GM20000 (cell line): ENCODE measurements around the gene FLCN.

Experiments
- DNase-seq: peaks from one replicate; pipeline ENCODE4 v3.0.0; 2012; ENCODE audit warnings: low spot score
- TF ChIP-seq, protein P1 (sequence below): IDR thresholded peaks from 2 replicates; pipeline ENCODE4 v1.5.1; 2012; ENCODE audit warnings: mild to moderate bottlenecking, control low read depth; ENCODE audit errors: extremely low read depth, missing control alignments

FLCN gene

DNA sequence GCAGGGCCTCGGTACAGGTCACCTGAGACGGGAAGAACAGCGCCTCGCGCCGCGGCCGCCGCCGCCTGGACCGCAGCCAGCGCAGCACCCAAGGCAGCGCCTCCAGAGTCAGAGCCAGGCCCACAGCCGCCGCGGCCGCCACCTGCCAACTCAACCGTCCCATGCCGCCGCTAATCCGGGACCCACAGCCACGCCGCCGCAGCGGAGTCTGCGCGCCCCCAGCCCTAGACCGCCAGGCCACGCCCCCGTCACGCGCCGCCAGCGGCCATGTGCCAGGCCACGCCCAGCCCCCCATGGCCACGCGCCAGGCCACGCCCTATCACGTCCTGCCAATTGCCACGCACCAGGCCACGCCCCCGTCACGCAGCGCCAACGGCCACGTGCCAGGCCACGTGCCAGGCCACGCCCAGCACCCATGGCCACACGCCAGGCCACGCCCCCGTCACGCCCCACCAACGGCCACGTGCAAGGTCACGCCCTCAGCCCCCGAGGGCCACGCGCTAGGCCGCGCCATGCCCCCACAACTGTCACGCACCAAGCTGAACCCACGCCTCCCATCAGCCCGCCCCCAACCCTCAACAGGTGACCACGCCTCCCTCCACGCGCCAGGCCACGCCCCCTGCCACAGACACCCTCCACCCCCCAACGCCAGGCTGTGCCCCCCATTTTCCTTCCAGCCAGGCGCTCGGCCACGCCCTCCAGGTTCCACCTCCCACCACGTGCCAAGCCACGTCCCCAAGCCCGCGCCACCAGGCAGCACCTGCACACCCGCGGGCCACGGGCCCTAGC, 30.6 kb downstream of the FLCN start, which contains the start of gene PLD6:
PLD6 (minus strand) TSS at position 210 of the 789 bp plus-strand sequence; CDS start at position 163, 47 bp downstream.
- TF ChIP-seq, protein P1, sequence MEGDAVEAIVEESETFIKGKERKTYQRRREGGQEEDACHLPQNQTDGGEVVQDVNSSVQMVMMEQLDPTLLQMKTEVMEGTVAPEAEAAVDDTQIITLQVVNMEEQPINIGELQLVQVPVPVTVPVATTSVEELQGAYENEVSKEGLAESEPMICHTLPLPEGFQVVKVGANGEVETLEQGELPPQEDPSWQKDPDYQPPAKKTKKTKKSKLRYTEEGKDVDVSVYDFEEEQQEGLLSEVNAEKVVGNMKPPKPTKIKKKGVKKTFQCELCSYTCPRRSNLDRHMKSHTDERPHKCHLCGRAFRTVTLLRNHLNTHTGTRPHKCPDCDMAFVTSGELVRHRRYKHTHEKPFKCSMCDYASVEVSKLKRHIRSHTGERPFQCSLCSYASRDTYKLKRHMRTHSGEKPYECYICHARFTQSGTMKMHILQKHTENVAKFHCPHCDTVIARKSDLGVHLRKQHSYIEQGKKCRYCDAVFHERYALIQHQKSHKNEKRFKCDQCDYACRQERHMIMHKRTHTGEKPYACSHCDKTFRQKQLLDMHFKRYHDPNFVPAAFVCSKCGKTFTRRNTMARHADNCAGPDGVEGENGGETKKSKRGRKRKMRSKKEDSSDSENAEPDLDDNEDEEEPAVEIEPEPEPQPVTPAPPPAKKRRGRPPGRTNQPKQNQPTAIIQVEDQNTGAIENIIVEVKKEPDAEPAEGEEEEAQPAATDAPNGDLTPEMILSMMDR: no peak
- DNase-seq: peak; percentile 98

- DNase-seq: peak; percentile 91
- TF ChIP-seq, protein P1: no peak
Measured at GRCh38 chr17:17205368-17206123, 31.4 kb downstream of the FLCN start.

GRCh38 chr17:17204635-17205231, 32.2 kb downstream of the FLCN start:
- TF ChIP-seq, protein P1: no peak
- no peak for DNase-seq

DNA sequence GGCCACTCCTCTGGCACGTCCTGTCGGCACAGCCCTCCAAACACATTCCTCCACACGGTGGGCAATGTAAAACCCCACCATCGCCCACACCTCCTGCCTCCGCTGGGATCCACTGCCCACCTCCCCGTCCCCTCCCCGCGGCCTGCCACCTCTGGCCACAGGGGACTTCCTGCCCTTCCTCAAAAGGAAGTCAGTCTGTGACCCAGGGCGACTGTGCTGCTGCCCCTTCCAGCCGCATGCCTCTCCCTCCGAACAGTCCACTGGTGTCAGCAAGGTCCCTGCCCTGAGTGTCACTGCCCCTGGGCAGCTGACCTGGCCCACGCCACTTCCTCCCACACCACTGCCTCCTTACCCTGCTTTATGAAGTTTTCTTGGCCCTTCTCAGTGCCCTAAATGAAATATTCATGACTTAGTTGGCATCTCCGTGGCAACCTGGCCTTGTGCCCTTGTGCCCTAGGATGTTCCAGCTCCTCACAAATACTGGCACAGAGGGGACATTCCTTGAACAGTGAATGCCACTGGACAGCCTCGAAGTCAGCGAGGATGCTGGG, 32.9 kb downstream of the FLCN start:
- DNase-seq: no peak
- TF ChIP-seq, protein P1: no peak

DNA sequence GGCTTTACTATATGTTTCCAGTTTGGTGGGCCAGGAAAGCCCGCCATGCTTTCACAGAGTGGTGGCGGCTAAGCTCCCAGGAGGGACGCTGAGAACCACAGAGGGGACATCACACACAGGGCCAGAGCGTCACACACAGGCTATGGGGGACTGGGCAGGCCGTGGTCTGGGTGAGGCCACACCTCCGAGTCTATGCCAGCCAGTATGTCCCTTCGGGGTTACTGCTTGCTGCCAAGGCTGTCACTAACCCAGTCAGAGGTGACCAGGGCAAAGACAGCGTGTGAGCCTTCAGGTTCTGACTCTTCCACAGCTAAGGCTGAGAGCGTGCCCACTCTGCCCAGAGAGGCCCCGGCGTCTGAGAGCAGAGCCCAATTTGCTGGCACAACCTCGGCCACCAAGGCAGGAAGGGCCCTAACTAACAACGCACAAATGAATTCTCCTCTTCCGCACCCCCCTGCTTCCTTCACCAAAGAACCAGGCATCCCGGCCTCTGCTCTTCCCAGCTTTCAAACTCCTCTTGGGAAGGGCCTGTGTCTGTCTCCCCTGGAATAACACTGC, 33.7 kb downstream of the FLCN start:
- no peak for DNase-seq
- TF ChIP-seq, protein P1: no peak

- TF ChIP-seq, protein P1: no peak
- DNase-seq: no peak
Measured at GRCh38 chr17:17201907-17202306, 35.1 kb downstream of the FLCN start.
